HG03175 (cell line): ENCODE data around the gene SIRT6.
"Not testable (repeated sequence)": the region's sequence is repeated elsewhere in the genome, so short reads cannot be mapped to it uniquely, and the experiment has no call there.

Experiments used
- ATAC-seq: cut with Tn5 transposase; IDR thresholded peaks from one replicate; pipeline ENCODE4 v1.9.1; 2021; ENCODE audit warnings: mild to moderate bottlenecking, moderate library complexity; ENCODE audit not compliant: unreplicated experiment

SIRT6 gene

DNA sequence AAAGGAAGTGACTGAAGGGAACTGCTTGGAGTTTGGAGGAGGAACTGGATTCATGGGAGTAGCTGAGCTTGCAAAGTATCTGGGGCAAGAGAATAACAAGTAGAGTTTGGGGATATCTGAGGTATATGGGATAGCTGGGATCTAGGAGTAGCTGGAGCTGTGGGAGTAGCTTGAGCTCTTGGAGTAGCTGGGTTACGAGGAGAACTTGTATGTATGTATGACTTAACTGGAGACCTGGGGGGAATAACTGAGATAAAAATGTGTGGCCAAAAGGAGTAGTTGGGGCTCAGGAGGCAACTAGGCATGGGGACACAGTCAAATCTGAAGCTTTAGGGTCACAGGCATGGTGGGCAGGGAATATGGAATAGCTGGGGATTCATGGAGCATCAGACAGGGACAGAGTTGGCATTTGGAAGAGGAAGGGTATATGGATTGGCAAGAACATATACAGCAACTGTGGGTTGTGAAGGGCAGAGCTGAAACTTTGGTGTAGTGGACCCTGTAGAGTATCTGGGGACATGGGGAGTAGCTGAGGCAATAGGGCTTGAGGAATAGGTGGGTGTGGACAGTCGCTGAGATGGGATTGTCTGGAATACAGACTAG is 18.7 kb upstream of the SIRT6 start:
- ATAC-seq: no peak

DNA sequence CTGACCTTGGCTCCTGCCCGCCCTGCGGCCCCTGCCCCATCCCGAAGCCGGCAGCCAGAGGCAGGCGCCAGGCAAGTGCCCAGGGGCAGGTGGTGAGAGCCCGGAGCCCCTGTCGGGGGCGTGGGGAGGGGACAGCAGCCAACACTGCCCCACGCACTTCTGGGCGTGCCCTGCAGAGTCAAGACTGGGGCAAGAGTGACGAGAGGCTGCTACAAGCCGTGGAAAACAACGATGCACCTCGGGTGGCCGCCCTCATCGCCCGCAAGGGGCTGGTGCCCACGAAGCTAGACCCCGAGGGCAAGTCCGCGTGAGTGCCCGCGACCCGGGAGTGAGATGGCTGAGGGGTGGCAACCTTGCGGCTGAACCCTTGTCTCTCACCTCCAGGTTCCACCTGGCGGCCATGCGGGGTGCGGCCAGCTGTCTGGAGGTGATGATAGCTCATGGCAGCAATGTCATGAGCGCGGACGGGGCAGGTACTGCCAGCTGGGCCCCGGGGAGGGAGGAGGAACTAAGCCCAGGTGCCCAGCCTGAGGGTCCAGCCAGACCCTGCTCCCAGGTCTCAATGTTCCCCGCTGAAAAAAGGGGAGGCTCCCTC is 17.4 kb upstream of the SIRT6 start:
- no peak for ATAC-seq

DNA sequence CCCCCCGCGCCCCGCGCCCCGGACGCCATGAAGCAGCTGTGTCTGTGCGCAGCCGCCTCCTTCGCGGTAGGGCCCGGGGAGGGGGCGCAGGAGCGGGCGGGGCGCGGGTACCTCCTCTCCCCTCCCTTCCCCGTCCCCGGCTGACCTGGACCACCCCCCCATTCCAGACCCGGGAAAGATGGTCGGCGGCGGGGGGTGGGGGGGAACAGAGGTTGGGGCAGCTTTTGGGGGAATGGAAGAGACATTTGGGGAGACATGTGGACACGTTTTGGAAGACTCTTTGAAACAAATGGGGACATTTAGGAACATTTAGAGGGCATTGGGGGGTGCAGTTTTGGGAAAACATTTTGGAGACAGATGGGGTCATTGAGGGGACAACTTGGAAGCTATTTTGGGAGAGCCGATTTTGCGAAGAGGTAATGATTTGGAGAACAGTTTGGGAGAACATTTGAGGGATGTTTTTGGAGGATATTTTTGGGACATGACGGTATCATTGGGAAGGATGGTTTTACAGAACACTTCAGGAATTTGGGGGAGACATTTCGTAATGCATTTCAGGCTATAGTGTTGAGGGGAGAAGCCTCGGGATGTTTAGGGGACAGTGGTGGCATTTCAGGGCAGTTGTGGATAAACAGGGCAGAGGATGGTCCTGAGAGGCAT is 16.2 kb upstream of the SIRT6 start:
- no peak for ATAC-seq

DNA sequence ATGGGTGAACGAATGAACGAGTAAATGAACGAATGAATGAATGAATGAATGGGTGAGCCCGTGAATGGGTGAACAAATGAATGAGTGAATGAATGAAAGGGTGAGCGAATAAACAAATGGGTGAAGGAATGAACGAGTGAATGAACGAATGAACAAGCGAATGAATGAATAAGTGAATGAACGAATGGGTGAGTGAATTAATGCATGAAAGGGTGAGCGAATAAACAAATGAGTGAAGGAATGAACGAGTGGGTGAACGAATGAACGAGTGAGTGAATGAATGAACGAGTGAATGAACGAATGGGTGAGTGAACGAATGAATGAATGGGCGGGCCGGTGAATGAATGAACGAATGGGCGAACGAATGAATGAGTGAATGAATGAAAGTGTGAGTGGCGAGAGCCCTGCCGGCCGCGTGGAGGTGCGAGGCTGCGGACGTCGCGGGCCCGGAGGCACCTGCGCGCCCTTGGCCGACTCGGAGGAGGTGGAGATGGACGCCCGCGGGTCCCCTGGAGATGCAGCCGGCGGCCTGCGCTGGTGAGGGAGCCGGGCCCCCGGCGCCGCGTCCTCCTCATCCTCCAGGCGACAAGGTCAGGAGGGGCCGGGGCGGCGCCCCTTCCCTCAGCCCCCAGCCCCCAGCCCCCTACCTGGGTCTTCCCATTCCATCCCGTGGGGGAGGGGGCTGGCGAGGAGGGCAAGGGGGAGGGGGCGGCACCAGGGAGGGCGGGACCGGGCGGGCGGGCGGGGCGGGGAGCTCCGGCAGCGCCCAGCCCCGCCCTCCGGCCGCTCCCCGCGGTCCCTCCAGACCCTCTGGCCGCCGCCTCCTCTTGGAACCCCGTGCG is 15.5 kb upstream of the SIRT6 start:
- ATAC-seq: no peak

DNA sequence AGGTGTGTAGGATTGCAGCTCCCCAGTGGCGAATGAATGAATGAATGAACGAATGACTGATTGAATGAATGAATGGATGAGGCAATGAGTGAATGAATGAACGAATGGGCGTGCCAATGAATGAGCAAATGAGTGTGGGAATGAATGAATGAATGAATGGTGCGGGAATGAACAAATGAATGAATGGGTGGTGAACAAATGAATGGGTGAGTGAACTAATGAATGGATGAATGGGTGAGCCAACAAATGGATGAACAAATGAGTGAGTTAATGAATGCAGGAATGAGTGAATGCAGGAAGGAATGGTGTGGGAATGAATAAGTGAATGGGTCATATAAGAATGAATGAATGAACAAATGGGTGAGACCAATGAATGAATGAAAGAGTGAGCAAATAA is 14.9 kb upstream of the SIRT6 start:
- no peak for ATAC-seq

DNA sequence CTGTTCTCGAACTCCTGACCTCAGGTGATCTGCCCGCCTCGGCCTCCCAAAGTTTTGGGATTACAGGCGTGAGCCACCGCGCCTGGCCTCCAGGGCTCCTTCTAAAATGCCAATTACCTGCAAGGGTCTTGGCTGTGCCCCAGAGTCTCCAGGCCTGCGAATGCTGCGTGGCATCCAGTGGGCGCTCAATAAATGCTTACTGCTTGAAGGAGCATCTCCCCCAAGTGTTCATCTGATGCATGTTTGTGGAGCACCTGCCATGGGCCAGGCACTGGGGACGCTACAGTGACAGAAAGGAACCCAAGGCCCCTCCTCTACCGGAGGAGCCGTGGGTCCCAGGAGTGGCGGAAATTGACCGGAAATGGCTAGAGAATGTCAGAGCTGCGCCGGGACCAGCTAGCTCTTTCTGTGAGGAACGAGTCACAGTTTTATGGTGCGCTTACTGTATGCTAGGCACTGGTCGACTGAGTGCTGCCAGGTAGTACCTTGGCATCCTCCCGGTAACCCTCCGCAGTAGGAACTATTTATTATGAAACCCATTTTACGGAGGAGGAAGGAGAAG is 14.3 kb upstream of the SIRT6 start:
- ATAC-seq: no peak

DNA sequence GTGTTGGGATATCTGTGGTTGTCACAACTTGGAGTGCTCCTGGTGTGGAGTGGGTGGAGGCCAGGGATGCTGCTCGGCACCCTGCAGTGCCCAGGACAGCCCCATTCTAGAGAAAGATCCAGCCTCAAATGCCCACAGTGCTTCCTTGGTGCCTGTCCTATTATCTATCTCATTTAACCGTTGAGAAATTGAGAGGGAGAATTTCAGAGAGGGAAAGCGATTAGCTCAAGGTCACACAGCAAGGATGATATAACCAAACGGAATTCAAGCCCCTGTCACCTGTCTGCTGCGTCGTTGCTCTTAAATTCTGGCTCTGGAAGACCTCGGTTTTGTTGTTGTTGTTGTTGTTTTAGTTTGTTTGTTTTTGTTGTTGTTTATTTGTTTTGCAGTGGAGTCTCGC is 13.6 kb upstream of the SIRT6 start:
- no peak for ATAC-seq

DNA sequence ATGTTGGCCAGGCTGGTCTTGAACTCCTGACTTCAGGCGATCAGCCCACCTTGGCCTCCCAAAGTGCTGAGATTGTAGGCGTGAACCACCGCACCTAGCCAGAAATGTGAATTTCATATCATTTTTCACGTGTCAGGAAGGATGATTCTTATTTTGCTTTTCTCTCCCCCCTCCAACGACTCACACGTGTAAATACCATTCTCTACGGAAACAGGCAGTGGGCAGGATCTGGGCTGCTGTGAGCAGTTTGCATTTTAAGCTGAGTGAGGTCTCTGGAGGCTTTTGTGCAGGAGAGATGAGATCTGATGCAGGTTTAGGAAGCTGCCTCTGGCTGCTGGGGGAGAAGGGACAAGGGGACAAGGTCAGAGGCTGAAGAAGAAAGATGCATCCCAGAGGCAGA is 12.0 kb upstream of the SIRT6 start:
- ATAC-seq: no peak

DNA sequence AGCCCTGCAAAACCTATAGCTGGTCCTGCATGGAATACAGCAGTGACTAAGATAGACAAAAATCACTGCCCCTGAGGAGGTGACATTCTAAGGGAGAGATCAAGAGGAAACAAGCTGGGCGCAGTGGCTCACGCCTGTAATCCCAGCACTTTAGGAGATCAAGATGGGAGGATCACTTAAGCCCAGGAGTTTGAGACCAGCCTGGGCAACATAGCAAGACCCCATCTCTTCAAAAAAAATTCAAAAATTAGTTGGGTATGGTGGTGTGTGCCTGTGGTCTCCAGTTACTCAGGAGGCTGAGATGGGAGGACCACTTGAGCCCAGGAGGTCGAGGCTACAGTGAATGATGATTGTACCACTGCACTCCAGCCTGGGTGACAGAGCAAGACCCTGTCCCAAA is 10.2 kb upstream of the SIRT6 start:
- ATAC-seq: not testable (repeated sequence)

DNA sequence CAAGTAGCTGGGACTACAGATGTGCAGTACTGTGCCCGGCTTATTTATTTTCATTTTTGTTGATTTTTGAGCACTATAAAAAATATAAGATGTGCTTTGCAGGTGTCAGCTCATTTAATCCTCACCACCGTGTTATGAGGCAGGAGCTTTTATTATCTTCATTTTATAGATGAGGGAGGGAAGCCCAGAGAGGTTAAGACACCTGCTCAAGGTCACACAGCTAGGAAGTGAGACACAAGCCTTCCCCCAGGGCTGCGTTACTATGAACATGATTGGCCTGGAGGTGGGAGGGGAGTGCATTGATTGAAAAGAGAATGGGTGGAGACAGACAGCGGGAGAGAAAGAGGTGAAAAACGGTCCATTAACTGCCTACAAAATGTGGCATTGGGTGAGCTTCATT is 7.3 kb upstream of the SIRT6 start:
- no peak for ATAC-seq

DNA sequence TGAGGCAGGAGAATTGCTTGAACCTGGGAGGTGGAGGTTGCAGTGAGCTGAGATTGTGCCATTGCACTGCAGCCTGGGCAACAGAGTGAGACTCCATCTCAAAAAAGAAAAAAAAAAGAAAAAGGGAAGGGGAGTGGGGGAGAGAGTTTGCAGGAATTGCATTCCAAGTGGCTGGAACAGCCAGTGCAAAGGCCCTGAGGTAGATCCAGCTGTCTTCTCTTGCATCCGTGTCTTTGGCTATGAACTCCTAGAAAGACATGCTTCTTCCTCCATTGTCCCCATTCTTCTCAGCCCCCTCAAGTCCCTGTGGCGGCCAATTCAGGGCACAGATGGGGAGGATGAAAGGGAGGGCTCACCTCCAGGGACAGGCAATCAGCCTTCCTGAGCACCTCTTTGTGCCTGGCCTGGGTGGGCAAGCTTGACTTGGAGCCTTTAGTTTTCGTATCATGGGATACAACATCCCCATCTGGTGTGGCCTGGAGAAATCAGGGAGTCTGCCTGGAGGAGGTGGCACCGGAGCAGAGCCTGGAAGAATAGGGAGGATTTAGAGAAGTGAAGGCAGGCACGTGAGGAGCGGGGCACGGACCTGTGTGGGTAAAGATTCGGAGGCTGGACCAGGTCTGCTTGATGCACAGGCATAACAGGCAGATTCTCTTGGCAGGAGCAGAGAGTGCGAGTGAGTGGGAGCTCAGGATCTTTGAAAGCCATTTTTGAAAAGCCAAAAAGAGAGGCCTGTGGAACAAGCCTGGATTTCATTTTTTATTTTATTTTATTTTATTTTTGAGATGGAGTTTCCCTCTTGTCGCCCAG is 5.2 kb upstream of the SIRT6 start:
- ATAC-seq: no peak

DNA sequence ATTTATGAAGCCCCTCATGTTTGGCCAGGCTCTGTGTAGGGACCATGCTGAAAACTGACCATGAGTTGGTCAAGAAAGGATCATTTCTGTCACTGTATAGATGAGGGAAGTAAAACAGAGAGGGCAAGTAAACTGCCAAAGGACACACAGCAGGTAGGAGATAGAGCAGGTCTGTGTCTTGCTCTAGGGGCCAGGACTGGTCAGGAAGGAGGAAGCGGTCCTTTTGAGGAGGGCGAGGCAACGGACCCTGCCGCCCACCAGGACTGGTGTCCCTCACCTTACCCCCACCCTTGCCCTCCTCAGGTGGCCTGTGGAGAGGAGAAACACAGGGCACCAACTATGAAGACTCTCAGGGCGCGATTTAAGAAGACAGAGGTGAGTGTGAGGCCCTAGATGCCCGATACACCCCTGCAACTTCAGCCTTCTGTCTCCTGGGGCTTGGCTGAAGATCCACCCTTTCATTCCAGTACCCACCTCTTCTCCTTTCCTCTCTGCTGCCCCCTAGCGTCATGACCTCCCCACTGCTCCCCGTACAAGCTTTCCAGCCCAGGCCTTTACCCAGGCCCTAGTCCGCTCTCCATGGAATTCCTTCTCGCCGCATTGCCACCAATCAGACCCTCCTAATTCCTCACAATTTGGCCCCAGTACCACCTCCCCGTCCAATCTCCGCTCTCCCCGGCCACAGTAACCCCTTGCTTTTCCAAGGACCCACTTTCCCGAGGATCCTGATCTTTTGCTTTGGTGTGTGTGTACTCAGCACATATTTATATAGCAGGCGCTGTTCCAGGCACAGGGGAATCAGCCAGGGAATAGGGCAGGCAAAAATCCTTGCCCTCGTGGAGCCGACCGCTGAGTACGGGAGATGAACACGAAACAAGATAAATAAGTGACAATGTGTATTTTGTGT is 4.0 kb upstream of the SIRT6 start:
- ATAC-seq: no peak

DNA sequence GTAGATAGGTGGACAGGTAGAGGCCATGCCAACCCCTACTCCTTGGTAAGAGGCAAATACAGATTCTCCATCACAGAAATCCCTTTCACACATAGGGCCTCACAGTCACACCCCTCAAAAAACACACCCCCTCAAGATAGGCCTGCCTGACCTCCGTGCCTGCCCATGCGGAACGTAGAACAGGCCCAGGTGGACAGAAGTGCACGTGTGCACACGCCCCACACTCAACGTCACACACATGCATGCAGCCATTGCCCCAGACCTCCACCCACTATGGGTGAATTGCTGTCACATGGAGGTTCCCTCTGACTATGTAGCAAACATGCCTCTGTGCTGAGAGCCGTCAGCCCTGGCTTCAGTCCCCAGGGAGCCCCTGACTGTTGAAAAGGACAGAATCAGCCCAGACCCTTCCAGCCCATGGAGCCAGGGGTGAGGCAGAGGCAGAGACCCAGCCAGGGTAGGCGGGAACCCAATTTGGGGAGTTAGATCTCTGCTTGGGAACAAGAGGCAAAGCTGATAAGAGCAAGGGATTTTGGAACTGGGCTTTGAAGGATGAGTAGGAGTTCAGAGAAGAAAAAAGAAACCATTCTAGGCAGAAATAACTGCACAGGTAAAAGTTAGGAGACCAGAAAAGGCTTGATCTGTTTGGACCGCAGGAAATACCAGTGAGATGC is 3.2 kb upstream of the SIRT6 start:
- ATAC-seq: no peak

DNA sequence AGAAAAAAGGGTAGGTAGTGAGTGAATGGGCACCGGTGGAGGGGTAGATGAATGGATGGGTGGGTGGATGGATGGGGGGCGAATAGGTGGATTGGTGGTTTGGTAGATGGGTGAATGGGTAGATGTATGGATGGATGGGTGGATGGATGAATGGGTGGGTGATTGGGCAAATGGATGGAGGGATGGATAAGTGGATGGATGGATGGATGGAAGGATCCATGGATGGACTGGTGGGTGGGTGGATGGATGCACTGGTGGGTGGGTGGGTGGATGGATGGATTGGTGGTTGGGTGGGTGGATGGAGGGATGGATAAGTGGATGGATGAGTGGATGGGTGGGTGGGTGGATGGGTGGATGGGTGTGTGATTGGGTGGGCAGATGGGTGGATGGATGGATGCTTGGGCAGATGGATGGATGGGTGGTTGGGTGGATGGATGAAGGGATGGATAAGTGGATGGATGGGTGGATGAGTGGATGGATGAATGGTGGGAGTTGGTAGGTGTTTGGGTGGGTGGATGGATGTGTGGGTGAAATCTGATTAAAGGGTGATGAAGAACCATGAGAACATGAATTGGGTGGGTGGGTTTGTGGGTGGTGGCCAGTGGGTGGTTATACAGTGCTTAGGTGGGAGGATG is 2.5 kb upstream of the SIRT6 start:
- no peak for ATAC-seq

DNA sequence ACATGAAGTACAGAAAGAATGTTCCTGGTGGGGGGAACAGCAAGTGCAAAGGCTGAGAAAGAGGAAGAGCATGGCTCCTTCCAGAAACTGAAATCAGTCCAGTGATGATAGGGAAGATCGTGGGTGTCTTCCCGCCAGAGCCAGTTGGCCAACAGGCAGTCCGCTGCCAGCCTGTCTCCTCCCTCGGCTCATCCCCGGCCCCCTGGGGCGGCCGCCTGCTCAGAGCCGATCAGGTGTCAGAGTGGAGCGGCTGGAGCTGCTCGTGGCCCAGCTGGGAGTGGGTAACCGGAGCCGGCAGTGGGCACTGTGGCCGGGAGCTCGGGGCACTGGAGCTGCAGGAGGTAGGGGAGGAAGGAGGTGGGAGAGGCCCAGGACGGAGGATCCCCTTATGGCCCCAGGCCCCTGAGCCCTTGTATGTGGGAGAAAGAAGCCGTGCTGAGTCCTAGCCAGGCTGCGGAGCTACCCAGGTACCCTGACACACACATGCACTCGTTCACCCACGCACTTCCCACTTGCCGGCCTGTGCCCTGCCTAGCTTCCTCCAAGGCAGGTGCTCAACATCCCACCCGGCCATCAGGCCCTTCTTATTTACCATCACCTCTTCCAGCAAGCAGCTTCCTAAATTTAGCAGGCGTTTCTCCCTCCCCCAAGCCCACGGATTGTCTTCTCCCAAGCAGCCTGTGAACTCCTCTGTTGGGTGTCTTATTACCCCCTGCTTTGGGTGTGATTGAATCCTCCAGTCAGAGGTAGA is 1.8 kb upstream of the SIRT6 start:
- ATAC-seq: no peak

DNA sequence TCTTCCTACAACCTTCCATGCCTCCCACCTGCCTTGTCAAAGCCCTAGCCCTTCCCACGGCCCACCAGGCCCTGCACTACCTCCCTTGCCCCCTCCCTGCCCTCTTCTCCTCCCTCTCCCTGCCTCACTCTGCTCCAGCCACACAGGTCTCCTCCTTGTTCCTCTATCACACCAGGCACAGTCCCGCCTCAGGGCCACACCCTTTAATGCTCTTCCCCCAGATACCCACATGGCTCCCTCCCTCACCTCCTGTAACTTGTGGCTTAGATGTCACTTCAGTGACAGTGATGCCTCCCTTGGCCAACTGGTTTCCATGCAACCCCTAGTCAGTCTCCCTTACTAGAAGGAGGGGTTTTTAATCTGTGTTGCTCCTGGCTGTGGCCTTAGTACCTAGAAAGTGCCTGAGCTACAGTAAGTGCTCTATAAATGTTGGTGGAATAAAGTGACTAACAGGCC is 1.3 kb downstream of the SIRT6 start:
- ATAC-seq: no peak

DNA sequence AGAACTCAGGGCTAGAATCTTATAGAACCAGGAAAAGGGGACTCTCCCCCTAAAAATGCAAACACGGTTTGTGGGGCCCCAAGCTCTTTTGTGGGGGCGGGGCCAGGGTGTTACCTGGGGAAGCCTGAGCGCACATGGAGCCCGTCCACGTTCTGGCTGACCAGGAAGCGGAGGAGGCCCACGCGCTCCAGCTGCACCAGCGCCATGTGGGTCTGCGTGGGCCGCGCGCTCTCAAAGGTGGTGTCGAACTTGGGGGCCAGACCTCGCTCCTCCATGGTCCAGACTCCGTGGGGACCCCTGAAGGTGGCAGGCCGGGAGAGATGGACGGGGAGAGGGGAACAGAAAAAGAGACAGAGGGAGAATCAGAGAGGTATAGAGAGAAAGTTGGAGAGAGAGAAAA is 3.4 kb downstream of the SIRT6 start:
- ATAC-seq: no peak

DNA sequence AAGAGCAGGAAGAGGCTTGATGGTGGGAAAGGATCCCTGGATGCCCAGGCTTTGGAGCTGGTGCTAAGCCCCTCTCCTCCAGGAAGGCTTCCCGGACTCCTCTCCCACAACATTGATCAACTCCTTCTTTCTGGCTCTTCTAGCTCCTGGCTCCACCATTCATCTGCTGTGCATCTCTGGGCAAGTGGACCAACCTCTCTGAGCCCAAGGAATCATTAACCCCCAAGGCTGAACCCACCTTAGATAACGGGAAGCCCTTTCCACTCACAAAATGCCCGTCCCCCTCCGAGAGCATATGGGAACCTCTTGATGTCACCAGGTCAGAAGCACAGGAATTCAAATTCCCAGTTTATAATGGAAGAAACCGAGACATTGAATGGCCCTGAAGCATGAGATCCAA is 5.2 kb downstream of the SIRT6 start:
- no peak for ATAC-seq
